Urothelium cell line (cell line): ENCODE results near the gene CRTC2.

Experiments
- DNase-seq: peaks from one replicate; pipeline ENCODE4 v3.0.0; 2011; ENCODE audit warnings: low spot score, mixed read lengths
- FAIRE-seq: peaks from 2 replicates; lab custom pipeline; 2011; peaks lifted over from hg19 to GRCh38; lab: Jason Lieb, UNC

Gene CRTC2

GRCh38 chr1:153946622-153947241, 11.7 kb downstream of the CRTC2 start, which contains the start of gene DENND4B:
TSS of gene DENND4B (minus strand) at chr1:153946718. CDS start at chr1:153944374, 2,344 bp downstream.
- FAIRE-seq: peak; percentile 23
- peak; percentile 96 for DNase-seq

GRCh38 chr1:153945795-153946621, 12.4 kb downstream of the CRTC2 start:
- no peak for FAIRE-seq
- DNase-seq: peak; percentile 71

GRCh38 chr1:153945131-153945794, 13.1 kb downstream of the CRTC2 start:
- FAIRE-seq (no peak), DNase-seq (no peak)

- DNase-seq (no peak), FAIRE-seq (no peak)
These were observed 13.6 kb downstream of the CRTC2 start for GRCh38 chr1:153944827-153945117.

GRCh38 chr1:153944005-153944826, 14.2 kb downstream of the CRTC2 start:
- FAIRE-seq: no peak
- no peak for DNase-seq

GRCh38 chr1:153942766-153943549, 15.5 kb downstream of the CRTC2 start:
- FAIRE-seq (peak; percentile 40), DNase-seq (no peak)

GRCh38 chr1:153941826-153942725, 16.3 kb downstream of the CRTC2 start:
- FAIRE-seq: no peak
- no peak for DNase-seq

- FAIRE-seq (no peak), DNase-seq (no peak)
These were observed 17.7 kb downstream of the CRTC2 start for GRCh38 chr1:153940756-153941155.

GRCh38 chr1:153939476-153939875, 18.9 kb downstream of the CRTC2 start:
- DNase-seq: no peak
- no peak for FAIRE-seq

GRCh38 chr1:153938996-153939395, 19.4 kb downstream of the CRTC2 start:
- FAIRE-seq: no peak
- DNase-seq: no peak

GRCh38 chr1:153937331-153937730, 21.1 kb downstream of the CRTC2 start:
- FAIRE-seq: no peak
- no peak for DNase-seq

GRCh38 chr1:153936011-153936802, 22.2 kb downstream of the CRTC2 start:
- FAIRE-seq: no peak
- no peak for DNase-seq

- DNase-seq (no peak), FAIRE-seq (no peak)
These were observed 23.7 kb downstream of the CRTC2 start for GRCh38 chr1:153934746-153935145.

GRCh38 chr1:153933955-153934354, 24.5 kb downstream of the CRTC2 start:
- no peak for DNase-seq
- no peak for FAIRE-seq

GRCh38 chr1:153933430-153933829, 25.0 kb downstream of the CRTC2 start:
- no peak for FAIRE-seq
- no peak for DNase-seq

- no peak for DNase-seq
- FAIRE-seq: no peak
These were observed 26.0 kb downstream of the CRTC2 start for GRCh38 chr1:153932156-153933131.
